Loucy (cell line): ENCODE measurements around the gene PARVB.

Source experiments
- H2AFZ ChIP-seq: fragments of 200-600 bp; sonication (generic); 2 replicates; pipeline ENCODE4 v1.6.0; 2016; ENCODE audit warnings: antibody characterized with exemption, mild to moderate bottlenecking, low read length, moderate library complexity
- H3F3A ChIP-seq: fragments of 200-600 bp; 2 replicates; pipeline ENCODE4 v1.6.0; 2016; ENCODE audit warnings: antibody characterized with exemption, low read depth, mild to moderate bottlenecking
- H3K27me3 ChIP-seq: fragments of 200-600 bp; sonication (generic); 2 replicates; pipeline ENCODE4 v1.6.1; 2014; ENCODE audit warnings: low read length, mild to moderate bottlenecking; ENCODE audit not compliant: insufficient read depth, poor library complexity, severe bottlenecking
- H3K36me3 ChIP-seq: fragments of 200-600 bp; sonication (generic); 2 replicates; pipeline ENCODE4 v1.6.1; 2016; ENCODE audit warnings: low read length; ENCODE audit not compliant: insufficient read depth
- H3K4me1 ChIP-seq: fragments of 200-600 bp; sonication (generic); 2 replicates; pipeline ENCODE4 v1.5.1; 2014; ENCODE audit warnings: low read length, mild to moderate bottlenecking; ENCODE audit not compliant: insufficient read depth, poor library complexity, severe bottlenecking
- H3K4me2 ChIP-seq: fragments of 200-600 bp; sonication (generic); 2 replicates; pipeline ENCODE4 v1.6.0; 2014; ENCODE audit warnings: antibody characterized with exemption, low read length, low read depth, mild to moderate bottlenecking; ENCODE audit not compliant: poor library complexity, severe bottlenecking
- H3K4me3 ChIP-seq: fragments of 200-600 bp; sonication (generic); 2 replicates; pipeline ENCODE4 v1.5.1; 2014; ENCODE audit warnings: low read length, mild to moderate bottlenecking, mixed read lengths; ENCODE audit not compliant: poor library complexity, severe bottlenecking
- H3K79me2 ChIP-seq: fragments of 200-600 bp; sonication (generic); 2 replicates; pipeline ENCODE4 v1.6.1; 2014; ENCODE audit warnings: low read length; ENCODE audit not compliant: insufficient read depth
- H3K9ac ChIP-seq: fragments of 200-600 bp; sonication (generic); 2 replicates; pipeline ENCODE4 v1.6.0; 2014; ENCODE audit warnings: mild to moderate bottlenecking, low read depth, low read length, moderate library complexity; ENCODE audit not compliant: poor library complexity, severe bottlenecking
- H3K9me2 ChIP-seq: fragments of 200-600 bp; sonication (generic); replicated peaks from 2 replicates; pipeline ENCODE4 v1.6.1; 2016; ENCODE audit warnings: low read depth, low read length, mixed read lengths
- H3K9me3 ChIP-seq: fragments of 200-600 bp; sonication (generic); 2 replicates; pipeline ENCODE4 v1.6.1; 2014; ENCODE audit warnings: mild to moderate bottlenecking, antibody characterized with exemption, low read length, low read depth; ENCODE audit not compliant: insufficient read depth
- H4K20me1 ChIP-seq: fragments of 200-600 bp; sonication (generic); 2 replicates; pipeline ENCODE4 v1.6.0; 2014; ENCODE audit warnings: antibody characterized with exemption, low read length, mild to moderate bottlenecking; ENCODE audit not compliant: insufficient read depth, poor library complexity, severe bottlenecking
- EZH2phosphoT487 ChIP-seq: fragments of 200-600 bp; IDR thresholded peaks from 2 replicates; pipeline ENCODE4 v1.6.1; 2018; ENCODE audit warnings: antibody characterized with exemption, mild to moderate bottlenecking, moderate library complexity, borderline replicate concordance
- TF ChIP-seq, protein P1 (sequence below): fragments of 200-600 bp; sonication (generic); conservative IDR thresholded peaks from 2 replicates; pipeline ENCODE4 v1.5.1; 2014; ENCODE audit warnings: mild to moderate bottlenecking, antibody characterized with exemption, low read length

PARVB gene

DNA sequence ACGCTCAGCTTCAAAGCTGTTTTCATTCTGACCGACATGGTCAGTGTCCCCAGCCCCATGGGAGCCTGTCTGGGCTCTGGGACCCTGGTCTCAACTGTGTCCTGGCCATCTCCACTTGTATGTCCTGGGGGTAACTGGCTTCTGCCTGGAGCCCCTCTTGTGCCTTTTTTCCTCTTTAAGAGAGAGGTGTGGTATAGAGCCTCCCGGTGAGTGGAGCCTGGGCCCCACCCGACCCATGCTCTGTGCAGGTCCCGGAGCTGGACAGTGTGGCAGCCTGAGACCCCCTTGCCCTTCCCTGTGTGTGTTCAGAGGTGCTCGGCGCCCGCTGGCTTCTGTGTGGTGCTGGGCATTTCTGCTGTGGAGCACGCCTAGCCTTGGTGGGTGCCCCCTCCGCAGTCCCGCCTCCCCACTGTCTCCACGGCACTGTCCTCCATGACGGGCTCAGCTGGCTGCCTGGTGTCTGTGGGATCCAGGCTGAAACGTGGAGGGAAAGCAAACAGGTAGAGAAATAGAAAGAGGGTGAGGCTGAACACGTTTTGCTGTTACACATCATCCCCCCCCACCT, 74.9 kb downstream of the PARVB start:
- Histone ChIP-seq H3K9me3 (no peaks in the 10 kb centered on the region), H3K4me2 (no peak overlapping the region), H3K4me1 (no peaks in the 10 kb centered on the region), H3F3A (no peaks in the 10 kb centered on the region), H3K9me2 (no peaks in the 10 kb centered on the region), H3K4me3 (no peak overlapping the region), H3K79me2 (no peaks in the 10 kb centered on the region), H3K36me3 (no peaks in the 10 kb centered on the region; the same call in 1 of the 2 replicates), H2AFZ (no peak overlapping the region), H4K20me1 (no peaks in the 10 kb centered on the region), H3K27me3 (no peaks in the 10 kb centered on the region), H3K9ac (no peak overlapping the region)
- TF ChIP-seq EZH2phosphoT487: no peak
- TF ChIP-seq, protein P1, sequence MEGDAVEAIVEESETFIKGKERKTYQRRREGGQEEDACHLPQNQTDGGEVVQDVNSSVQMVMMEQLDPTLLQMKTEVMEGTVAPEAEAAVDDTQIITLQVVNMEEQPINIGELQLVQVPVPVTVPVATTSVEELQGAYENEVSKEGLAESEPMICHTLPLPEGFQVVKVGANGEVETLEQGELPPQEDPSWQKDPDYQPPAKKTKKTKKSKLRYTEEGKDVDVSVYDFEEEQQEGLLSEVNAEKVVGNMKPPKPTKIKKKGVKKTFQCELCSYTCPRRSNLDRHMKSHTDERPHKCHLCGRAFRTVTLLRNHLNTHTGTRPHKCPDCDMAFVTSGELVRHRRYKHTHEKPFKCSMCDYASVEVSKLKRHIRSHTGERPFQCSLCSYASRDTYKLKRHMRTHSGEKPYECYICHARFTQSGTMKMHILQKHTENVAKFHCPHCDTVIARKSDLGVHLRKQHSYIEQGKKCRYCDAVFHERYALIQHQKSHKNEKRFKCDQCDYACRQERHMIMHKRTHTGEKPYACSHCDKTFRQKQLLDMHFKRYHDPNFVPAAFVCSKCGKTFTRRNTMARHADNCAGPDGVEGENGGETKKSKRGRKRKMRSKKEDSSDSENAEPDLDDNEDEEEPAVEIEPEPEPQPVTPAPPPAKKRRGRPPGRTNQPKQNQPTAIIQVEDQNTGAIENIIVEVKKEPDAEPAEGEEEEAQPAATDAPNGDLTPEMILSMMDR: no peak

DNA sequence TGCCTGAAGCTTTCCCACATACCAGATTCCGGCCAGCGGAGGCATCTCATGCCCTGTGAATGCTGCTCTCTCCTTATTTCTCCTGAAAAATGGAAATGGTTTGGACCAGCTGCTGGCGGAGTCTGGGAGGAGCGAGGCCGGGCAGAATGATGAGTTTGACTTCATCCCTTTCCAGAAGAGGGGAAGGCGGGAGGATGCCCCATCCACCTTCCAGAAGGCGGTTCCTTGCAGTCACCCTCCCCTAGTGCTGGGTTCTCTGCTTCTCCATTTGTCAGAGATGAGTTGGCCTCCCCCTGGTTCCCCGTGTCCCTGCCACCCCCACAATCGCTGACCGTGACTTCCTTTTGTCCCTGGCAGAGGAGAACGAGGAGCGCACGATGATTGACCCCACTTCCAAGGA, 75.6 kb downstream of the PARVB start:
- Histone ChIP-seq H2AFZ (no peak overlapping the region), H3K79me2 (no peaks in the 10 kb centered on the region), H3K4me2 (no peak overlapping the region), H3F3A (no peaks in the 10 kb centered on the region), H3K36me3 (no peaks in the 10 kb centered on the region; the same call in 1 of the 2 replicates), H3K4me3 (no peak overlapping the region), H3K9me3 (no peaks in the 10 kb centered on the region), H4K20me1 (no peaks in the 10 kb centered on the region), H3K9me2 (no peaks in the 10 kb centered on the region), H3K9ac (no peak overlapping the region), H3K4me1 (no peaks in the 10 kb centered on the region), H3K27me3 (no peaks in the 10 kb centered on the region)
- TF ChIP-seq, protein P1: no peak
- no peak for TF ChIP-seq EZH2phosphoT487

- no peaks in the 10 kb centered on the region for H3K36me3 ChIP-seq
- no peaks in the 10 kb centered on the region for H4K20me1 ChIP-seq
- no peaks in the 10 kb centered on the region for H3K9me2 ChIP-seq
- H3K4me2 ChIP-seq: no peak overlapping the region
- H3F3A ChIP-seq: no peaks in the 10 kb centered on the region
- H2AFZ ChIP-seq: no peak overlapping the region
- no peaks in the 10 kb centered on the region for H3K27me3 ChIP-seq
- H3K9ac ChIP-seq: no peak overlapping the region
- H3K79me2 ChIP-seq: no peaks in the 10 kb centered on the region
- no peaks in the 10 kb centered on the region for H3K4me1 ChIP-seq
- H3K9me3 ChIP-seq: no peaks in the 10 kb centered on the region
- no peak overlapping the region for H3K4me3 ChIP-seq
- TF ChIP-seq, protein P1: no peak
Observed at GRCh38 chr22:44100411-44100810, 76.3 kb downstream of the PARVB start.
